NCI-H1105 treated with DMSO at 0.1 percent for 48 hours (cell line): Measurements from ENCODE around the gene ADAMTS17.

Experiments
- DNase-seq: peaks from one replicate; lab custom pipeline; 2025; lab: John Stamatoyannopoulos, UW

Gene ADAMTS17

GRCh38 chr15:100276506-100276905, 65.3 kb downstream of the ADAMTS17 start:
- DNase-seq: no peak

DNA sequence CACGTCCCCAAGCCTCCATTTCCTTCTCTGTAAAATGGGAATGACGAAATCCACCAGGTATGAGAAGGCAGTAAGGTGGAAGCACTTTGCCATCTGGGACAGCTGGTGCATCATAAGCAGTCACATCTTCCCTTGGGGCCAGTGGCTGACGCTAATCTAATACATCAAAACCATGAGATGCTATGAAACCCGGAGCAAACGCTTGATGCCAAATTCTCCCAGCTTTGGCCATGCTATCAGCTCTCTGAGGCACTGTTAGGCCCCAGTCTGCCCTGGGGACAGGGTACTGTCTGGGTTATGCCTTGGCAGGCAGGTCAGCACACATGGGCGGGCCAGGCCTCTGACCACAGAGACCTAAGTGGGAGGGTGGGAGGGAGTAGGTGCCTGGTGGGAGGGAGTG, 66.1 kb downstream of the ADAMTS17 start:
- no peak for DNase-seq

DNA sequence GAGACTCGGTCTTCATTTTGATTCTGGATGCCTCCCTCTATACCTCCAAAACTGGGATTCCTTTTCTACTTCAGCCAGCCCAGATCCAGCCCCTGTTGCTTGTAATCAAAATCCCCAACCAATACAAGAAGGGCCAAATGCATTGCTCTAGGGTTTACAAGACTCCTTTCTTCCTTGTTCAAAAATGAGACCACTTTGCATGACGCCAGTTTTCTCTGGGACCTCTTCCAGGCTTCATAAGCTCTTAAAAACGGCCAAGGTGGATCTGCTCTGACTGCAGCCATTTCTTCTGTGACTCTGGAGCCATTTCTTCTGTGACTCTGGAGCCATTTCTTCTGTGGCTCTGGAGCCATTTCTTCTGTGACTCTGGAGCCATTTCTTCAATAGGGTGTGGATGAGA, 71.9 kb downstream of the ADAMTS17 start:
- no peak for DNase-seq

- no peak for DNase-seq
These were observed 75.6 kb downstream of the ADAMTS17 start for GRCh38 chr15:100266166-100266565.

DNA sequence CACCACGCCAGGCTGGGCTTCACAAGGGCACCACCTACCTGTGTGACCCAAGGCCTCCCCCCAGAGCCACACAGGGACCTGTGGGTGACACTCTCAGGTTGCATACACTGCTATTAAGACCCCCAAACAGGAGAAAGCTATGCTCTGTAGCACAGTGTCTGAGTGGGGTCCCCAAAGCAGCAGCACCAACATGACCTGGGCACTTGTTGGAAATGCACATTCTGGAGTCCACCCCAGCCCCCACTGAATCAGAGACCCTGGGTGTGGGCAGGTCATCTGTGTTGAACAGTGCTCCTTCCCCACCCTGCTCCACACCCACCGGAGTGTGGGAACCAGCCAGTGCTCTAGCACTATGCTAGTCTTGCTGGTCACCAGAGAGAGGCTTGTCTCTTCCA, 76.1 kb downstream of the ADAMTS17 start:
- DNase-seq: no peak

DNA sequence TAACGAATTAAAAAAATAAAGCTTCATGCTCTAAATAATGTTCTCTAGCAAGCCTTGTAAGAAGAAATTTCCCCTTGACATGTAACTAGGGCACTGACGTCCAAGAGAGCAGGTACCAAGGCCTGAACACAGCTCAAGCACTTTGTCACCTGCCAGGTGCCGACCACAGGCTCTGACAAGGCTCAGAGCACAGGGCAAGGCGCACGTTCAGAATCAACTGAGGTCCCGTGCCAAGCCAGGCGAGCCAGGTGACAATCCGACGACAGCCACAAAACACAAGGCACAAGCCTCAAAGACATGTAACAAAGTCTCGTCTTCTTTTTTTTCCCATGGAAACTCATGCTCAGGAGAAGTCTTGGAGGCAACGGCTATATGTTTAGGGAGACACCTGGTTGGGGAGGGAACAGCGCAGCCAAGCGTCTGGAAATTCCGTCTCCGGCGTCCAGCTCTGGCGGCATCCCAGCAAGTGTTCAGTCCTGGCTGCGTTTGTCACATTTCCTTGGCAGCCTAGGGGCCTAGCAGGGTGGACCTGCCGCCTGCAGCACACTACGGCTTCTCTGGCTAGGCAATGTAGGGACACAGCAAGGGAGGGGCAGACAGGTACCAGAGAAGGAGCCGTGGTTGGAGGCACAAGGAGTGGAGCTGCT, 76.7 kb downstream of the ADAMTS17 start:
- DNase-seq: no peak

GRCh38 chr15:100263721-100264455, 77.9 kb downstream of the ADAMTS17 start:
- DNase-seq: no peak

DNA sequence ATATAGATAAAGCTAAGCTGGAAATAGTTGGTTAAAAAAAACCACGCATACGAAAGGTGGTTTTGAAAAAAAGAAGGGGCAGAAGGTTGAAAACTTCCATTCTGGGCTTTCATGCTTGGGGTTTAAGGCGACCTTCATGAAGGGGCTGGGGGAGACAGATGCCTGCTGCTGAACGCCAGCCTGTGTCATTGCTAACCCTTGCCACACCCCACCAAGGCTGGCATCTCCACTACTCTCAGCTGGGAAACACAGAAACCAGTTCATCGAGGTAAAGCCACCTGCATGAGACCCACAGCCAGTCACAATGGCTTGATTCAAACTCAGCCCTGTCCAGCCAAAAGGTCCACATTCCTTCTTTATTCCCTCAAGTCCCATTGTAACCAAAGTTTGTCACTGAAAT, 78.7 kb downstream of the ADAMTS17 start:
- no peak for DNase-seq

DNA sequence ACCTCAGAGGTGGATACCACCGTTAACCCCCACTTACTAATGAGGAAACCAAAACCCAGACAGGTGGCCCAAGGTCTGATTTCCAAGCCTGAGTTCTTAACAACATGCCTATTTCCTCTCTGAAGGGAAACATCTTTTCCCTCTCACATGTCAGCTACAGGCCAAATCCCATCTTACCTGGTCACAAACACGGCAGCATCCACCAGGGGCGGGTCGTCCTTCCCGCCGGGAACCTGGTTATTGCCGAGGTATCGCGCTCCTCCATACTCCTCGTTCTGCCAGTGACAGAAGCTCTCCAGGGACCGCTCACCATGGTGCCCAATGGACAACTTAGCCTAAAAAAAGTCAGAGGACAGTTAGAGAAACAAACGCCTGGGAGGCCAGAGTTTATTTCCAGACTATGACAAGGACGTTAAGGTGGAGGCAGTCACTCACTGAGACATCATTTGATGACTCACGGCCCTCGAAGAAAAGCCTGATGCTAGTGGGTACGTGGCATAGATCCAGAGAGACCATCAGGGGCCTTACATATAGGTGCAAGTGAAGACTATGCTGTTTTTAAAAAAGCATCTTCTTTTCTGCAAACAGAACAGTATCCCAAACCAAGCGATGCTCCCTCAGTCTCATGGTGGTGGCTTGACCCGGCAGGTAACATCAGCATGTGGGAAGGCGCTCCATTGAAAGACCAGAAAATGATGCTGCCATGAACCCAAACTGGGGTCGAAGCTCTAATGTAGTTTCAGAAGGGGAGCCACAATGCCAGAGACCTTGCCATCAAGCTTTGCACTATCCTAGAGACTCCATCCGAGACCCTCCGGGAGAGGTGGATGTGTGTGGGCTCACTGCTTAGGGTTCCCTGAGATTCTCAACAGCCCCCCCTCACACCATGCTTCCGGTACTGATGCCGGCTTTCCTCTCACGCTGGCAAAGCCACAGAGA, 80.2 kb downstream of the ADAMTS17 start:
- DNase-seq: no peak

DNA sequence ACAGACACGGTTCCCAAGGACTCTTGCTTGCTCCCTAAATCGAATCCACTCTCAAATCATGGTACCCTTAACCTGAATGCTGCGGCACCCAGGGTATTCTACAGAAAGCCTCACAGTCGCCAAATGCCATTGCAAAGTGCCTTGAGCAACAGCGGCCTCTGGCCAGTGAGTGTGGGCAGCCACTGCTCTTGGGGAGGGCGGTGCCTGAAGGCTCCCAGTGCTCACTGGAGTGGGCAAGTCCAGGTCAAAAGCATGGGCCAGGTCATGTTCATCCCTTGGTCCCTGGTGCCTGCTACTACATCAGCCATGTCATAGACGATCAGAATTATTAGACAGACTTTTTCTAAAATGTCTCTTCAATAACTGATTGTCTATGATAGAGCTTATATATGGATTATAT, 82.5 kb downstream of the ADAMTS17 start:
- no peak for DNase-seq

DNA sequence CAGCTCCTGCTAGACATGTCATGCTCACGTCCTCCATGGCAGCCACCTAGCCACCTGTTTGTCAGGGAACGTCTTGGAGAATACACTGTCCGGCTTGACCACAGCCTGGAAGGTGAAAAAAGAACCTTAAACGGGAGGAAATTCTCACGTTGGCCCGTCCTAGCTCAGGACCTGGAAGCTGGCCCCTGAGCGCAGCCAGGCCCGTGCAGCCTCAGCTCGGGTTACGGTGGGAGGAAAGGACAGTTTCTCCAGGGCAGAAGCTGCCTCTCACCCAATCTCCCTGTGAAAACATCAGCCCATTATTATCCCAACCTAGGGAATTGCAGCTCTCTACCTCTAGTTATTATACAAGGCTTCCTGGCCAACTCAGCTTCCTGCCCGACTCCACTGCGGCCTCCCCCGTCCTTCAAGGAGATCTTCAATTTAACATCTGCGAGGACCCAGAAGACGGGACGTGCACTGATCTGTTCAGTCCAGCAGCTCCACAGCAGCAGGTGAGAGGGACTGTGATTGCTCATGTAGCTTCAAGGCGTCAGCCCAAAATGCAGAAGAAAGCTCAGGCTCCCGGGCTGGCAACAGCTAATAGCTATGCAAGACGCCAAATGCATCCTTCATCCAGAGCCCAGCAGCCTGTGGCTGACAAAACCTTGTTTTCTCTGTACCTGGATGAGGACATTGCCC, 84.7 kb downstream of the ADAMTS17 start:
- no peak for DNase-seq

GRCh38 chr15:100256101-100256969, 85.4 kb downstream of the ADAMTS17 start:
- no peak for DNase-seq

- DNase-seq: no peak
These were observed 86.1 kb downstream of the ADAMTS17 start for GRCh38 chr15:100255644-100256043.

GRCh38 chr15:100254691-100255090, 87.1 kb downstream of the ADAMTS17 start:
- no peak for DNase-seq

- no peak for DNase-seq
These were observed 87.5 kb downstream of the ADAMTS17 start for GRCh38 chr15:100254285-100254684.

GRCh38 chr15:100253640-100254039, 88.1 kb downstream of the ADAMTS17 start:
- DNase-seq: no peak

DNA sequence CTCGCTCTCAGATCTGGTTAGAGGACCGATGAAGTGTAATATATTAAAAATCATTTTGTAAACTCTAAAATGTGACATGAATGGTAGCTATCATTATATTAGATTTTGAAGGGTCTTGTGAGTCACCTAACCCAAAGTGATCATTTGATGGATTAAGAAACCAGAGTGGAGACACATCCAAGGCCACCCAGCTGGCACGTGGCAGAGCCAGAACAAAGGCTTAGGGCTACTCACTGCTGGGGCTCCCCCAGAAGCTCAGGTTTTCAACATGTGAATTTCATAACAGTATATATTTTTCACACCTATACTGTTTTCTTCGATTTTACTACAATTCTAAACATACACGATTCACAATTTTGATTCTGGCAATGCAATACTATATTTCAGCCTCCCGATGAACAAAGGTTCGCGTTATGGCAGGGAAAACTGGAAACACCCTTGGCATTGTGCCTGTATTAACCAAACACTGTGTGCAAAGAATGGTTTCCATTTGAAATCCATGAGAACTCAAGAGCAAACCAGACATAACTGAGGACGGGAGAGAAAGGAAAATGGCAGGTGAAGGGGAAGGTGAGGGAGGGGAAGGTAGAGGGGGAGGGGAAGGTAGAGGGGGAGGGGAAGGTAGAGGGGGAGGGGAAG, 88.9 kb downstream of the ADAMTS17 start:
- no peak for DNase-seq

- no peak for DNase-seq
These were observed 89.4 kb downstream of the ADAMTS17 start for GRCh38 chr15:100252359-100252758.

- DNase-seq: no peak
These were observed 91.5 kb downstream of the ADAMTS17 start for GRCh38 chr15:100250176-100250800.
